IgD-negative memory B cell (primary cell): ENCODE data around the gene UBE2O. TPM values are rescaled to one million over a fixed set of nuclear protein-coding genes. Genes with fewer than 3 reads are reported as not detected.

Experiments used
- H3K27ac Mint-ChIP-seq, 3 donors: one replicate each; pipeline ENCODE4 v1.8.0; 2020 to 2022; ENCODE audit warnings: mild to moderate bottlenecking in 3 of 3, mixed read lengths in 3 of 3, moderate library complexity in 1 of 3
- H3K27me3 Mint-ChIP-seq: one replicate; pipeline ENCODE4 v1.8.0; 2021; ENCODE audit warnings: mixed read lengths
- H3K36me3 Mint-ChIP-seq: one replicate; pipeline ENCODE4 v1.8.0; 2020; ENCODE audit warnings: mild to moderate bottlenecking, mixed read lengths
- H3K4me1 Mint-ChIP-seq, 3 donors: one replicate each; pipeline ENCODE4 v1.8.0; 2020 to 2022; ENCODE audit warnings: mixed read lengths in 3 of 3, mild to moderate bottlenecking in 1 of 3
- H3K4me3 Mint-ChIP-seq, 4 donors: one replicate each; pipeline ENCODE4 v1.8.0; 2020 to 2022; ENCODE audit warnings: mild to moderate bottlenecking in 4 of 4, mixed read lengths in 4 of 4, moderate library complexity in 3 of 4
- H3K9me3 Mint-ChIP-seq, 3 donors: one replicate each; pipeline ENCODE4 v1.8.0; 2020 to 2021; ENCODE audit warnings: mixed read lengths in 3 of 3, mild to moderate bottlenecking in 1 of 3
- polyA plus RNA-seq: library from polyadenylated mRNA; unstranded; fragments of 300-500 nt; fragmentation: Illumina TruSeq; gene quantifications from one replicate; pipeline ENCODE4 v1.2.3, GENCODE V29; 2021

Gene UBE2O
- 13.8 TPM for polyA plus RNA-seq

- Mint-ChIP-seq H3K9me3 (no peaks in the 10 kb centered on the region), H3K4me3 (peak within 1 kb of the TSS; percentile 80 to 94 (median 88)), H3K4me1 (peaks cover 14 to 28% (median 27%) of the 10 kb centered on the region in 3 donors), H3K27ac (peak within 1 kb of the TSS; percentile 80 to 95 (median 90)), H3K36me3 (no peaks in the 10 kb centered on the region), H3K27me3 (no peaks in the 10 kb centered on the region)
These were observed at the start of gene UBE2O for GRCh38 chr17:76452660-76453430. UBE2O (minus strand) TSS chr17:76453152; CDS start chr17:76453141, 11 bp downstream.

- Mint-ChIP-seq H3K27ac (peak overlapping the region; percentile 93 to 96 (median 94)), H3K9me3 (no peaks in the 10 kb centered on the region), H3K27me3 (no peaks in the 10 kb centered on the region), H3K36me3 (peaks cover 10% of the 10 kb centered on the region), H3K4me1 (peaks cover 24 to 41% (median 28%) of the 10 kb centered on the region in 3 donors), H3K4me3 (peak overlapping the region; percentile 95 to 99 (median 98))
These were observed 48.9 kb upstream of the UBE2O start for GRCh38 chr17:76501827-76502307.

GRCh38 chr17:76501018-76501826, 48.3 kb upstream of the UBE2O start, which contains the start of gene RHBDF2:
RHBDF2 (minus strand) TSS chr17:76501423; CDS start chr17:76481524, 19,899 bp downstream.
- Mint-ChIP-seq H3K27ac (peak within 1 kb of the TSS; percentile 93 to 99 (median 94)), H3K9me3 (no peaks in the 10 kb centered on the region), H3K36me3 (peaks cover 10% of the 10 kb centered on the region), H3K4me3 (peak within 1 kb of the TSS; percentile 95 to 100 (median 99)), H3K27me3 (no peaks in the 10 kb centered on the region), H3K4me1 (peaks cover 26 to 43% (median 29%) of the 10 kb centered on the region in 3 donors)

- H3K27me3 Mint-ChIP-seq, result no peaks in the 10 kb centered on the region
- peak overlapping the region; percentile 94 to 100 (median 99) for H3K4me3 Mint-ChIP-seq
- H3K9me3 Mint-ChIP-seq, result no peaks in the 10 kb centered on the region
- peaks cover 31 to 47% (median 34%) of the 10 kb centered on the region in 3 donors for H3K4me1 Mint-ChIP-seq
- peaks cover 10% of the 10 kb centered on the region for H3K36me3 Mint-ChIP-seq
- H3K27ac Mint-ChIP-seq, result peak overlapping the region; percentile 0 to 99 (median 90)
These were observed 47.7 kb upstream of the UBE2O start for GRCh38 chr17:76500747-76501017.

- Mint-ChIP-seq H3K4me3 (peak overlapping the region; percentile 94 to 100 (median 99)), H3K4me1 (peaks cover 35 to 49% (median 36%) of the 10 kb centered on the region in 3 donors), H3K36me3 (peaks cover 10% of the 10 kb centered on the region), H3K27ac (peak overlapping the region; percentile 0 to 99 (median 90)), H3K27me3 (no peaks in the 10 kb centered on the region), H3K9me3 (no peaks in the 10 kb centered on the region)
These were observed 47.3 kb upstream of the UBE2O start for GRCh38 chr17:76500074-76500746.

- Mint-ChIP-seq H3K27ac (peak overlapping the region; percentile 97 to 99 (median 97)), H3K4me1 (peaks cover 36 to 50% (median 37%) of the 10 kb centered on the region in 3 donors)
These were observed 46.3 kb upstream of the UBE2O start for GRCh38 chr17:76499267-76499667.

GRCh38 chr17:76498876-76499251, 45.9 kb upstream of the UBE2O start:
- peaks cover 10% of the 10 kb centered on the region for H3K36me3 Mint-ChIP-seq
- H3K9me3 Mint-ChIP-seq, result no peaks in the 10 kb centered on the region
- no peaks in the 10 kb centered on the region for H3K27me3 Mint-ChIP-seq
- peak overlapping the region; percentile 97 to 99 (median 97) for H3K27ac Mint-ChIP-seq
- H3K4me1 Mint-ChIP-seq, result peaks cover 32 to 49% (median 35%) of the 10 kb centered on the region in 3 donors
- peak overlapping the region; percentile 94 to 100 (median 99) for H3K4me3 Mint-ChIP-seq

More at GRCh38 chr17:76499267-76499667, 46.3 kb upstream of the UBE2O start:
- H3K4me3 Mint-ChIP-seq, result peak overlapping the region; percentile 94 to 100 (median 99)
- H3K9me3 Mint-ChIP-seq, result no peaks in the 10 kb centered on the region
- H3K27me3 Mint-ChIP-seq, result no peaks in the 10 kb centered on the region
- H3K36me3 Mint-ChIP-seq, result peaks cover 10% of the 10 kb centered on the region

GRCh38 chr17:76497979-76498875, 45.3 kb upstream of the UBE2O start:
- Mint-ChIP-seq H3K27me3 (no peaks in the 10 kb centered on the region), H3K27ac (peak overlapping the region; percentile 97 to 99 (median 97)), H3K4me1 (peaks cover 33 to 54% (median 40%) of the 10 kb centered on the region in 3 donors), H3K4me3 (peak overlapping the region; percentile 94 to 100 (median 99)), H3K9me3 (no peaks in the 10 kb centered on the region), H3K36me3 (peaks cover 10% of the 10 kb centered on the region)

- Mint-ChIP-seq H3K4me3 (peak overlapping the region; percentile 90 to 100 (median 99)), H3K4me1 (peaks cover 38 to 57% (median 41%) of the 10 kb centered on the region in 3 donors), H3K27ac (peak overlapping the region; percentile 92 to 97 (median 96)), H3K9me3 (no peaks in the 10 kb centered on the region), H3K36me3 (peaks cover 10% of the 10 kb centered on the region), H3K27me3 (no peaks in the 10 kb centered on the region)
These were observed 44.7 kb upstream of the UBE2O start for GRCh38 chr17:76497699-76497978.

GRCh38 chr17:76496464-76496863, 43.5 kb upstream of the UBE2O start:
- Mint-ChIP-seq H3K4me1 (peaks cover 41 to 57% (median 47%) of the 10 kb centered on the region in 3 donors), H3K36me3 (peaks cover 10% of the 10 kb centered on the region), H3K27me3 (no peaks in the 10 kb centered on the region), H3K27ac (peak overlapping the region; percentile 92 to 97 (median 96)), H3K4me3 (peak overlapping the region; percentile 90 to 100 (median 99)), H3K9me3 (no peaks in the 10 kb centered on the region)

- peaks cover 10% of the 10 kb centered on the region for H3K36me3 Mint-ChIP-seq
- H3K4me1 Mint-ChIP-seq, result peaks cover 42 to 62% (median 46%) of the 10 kb centered on the region in 3 donors
- no peaks in the 10 kb centered on the region for H3K9me3 Mint-ChIP-seq
- H3K27ac Mint-ChIP-seq, result peak overlapping the region; percentile 85 to 96 (median 92)
- peak overlapping the region; percentile 90 to 100 (median 99) for H3K4me3 Mint-ChIP-seq
- H3K27me3 Mint-ChIP-seq, result no peaks in the 10 kb centered on the region
These were observed 42.9 kb upstream of the UBE2O start for GRCh38 chr17:76495663-76496400.

GRCh38 chr17:76493505-76494167, 40.7 kb upstream of the UBE2O start:
- H3K4me1 Mint-ChIP-seq, result peaks cover 52 to 77% (median 52%) of the 10 kb centered on the region in 3 donors
- peaks cover 3% of the 10 kb centered on the region for H3K36me3 Mint-ChIP-seq

More at GRCh38 chr17:76493505-76494167, 40.7 kb upstream of the UBE2O start:
- Mint-ChIP-seq H3K27ac (peak overlapping the region; percentile 92 to 97 (median 96)), H3K4me3 (peak overlapping the region; percentile 82 to 99 (median 94)), H3K9me3 (no peaks in the 10 kb centered on the region), H3K27me3 (no peaks in the 10 kb centered on the region)
